ENCODE measurements around the gene SCN3A.

The SCN3A gene

GRCh38 chr2:165185633-165186032, 18.2 kb downstream of the SCN3A start:
- DNase-seq = no peak

- DNase-seq = no peak
Observed at GRCh38 chr2:165182029-165182428, 21.8 kb downstream of the SCN3A start.

GRCh38 chr2:165176780-165177179, 27.1 kb downstream of the SCN3A start:
- DNase-seq = no peak

- DNase-seq = no peak
Observed at GRCh38 chr2:165173215-165173614, 30.6 kb downstream of the SCN3A start.

- DNase-seq = no peak
Observed at GRCh38 chr2:165164201-165164600, 39.6 kb downstream of the SCN3A start.

- no peak for DNase-seq
Observed at GRCh38 chr2:165163761-165164160, 40.1 kb downstream of the SCN3A start.

- no peak for DNase-seq
Observed at GRCh38 chr2:165162466-165162865, 41.4 kb downstream of the SCN3A start.

GRCh38 chr2:165161510-165161909, 42.3 kb downstream of the SCN3A start:
- DNase-seq = no peak

- DNase-seq = no peak
Observed at GRCh38 chr2:165157160-165157559, 46.7 kb downstream of the SCN3A start.

- no peak for DNase-seq
Observed at GRCh38 chr2:165155152-165155551, 48.7 kb downstream of the SCN3A start.

- no peak for DNase-seq
Observed at GRCh38 chr2:165149439-165149838, 54.4 kb downstream of the SCN3A start.

- no peak for DNase-seq
Observed at GRCh38 chr2:165147186-165148045, 56.4 kb downstream of the SCN3A start.

GRCh38 chr2:165144315-165144714, 59.5 kb downstream of the SCN3A start:
- no peak for DNase-seq

GRCh38 chr2:165141601-165142354, 62.1 kb downstream of the SCN3A start:
- DNase-seq = no peak

GRCh38 chr2:165126244-165126643, 77.6 kb downstream of the SCN3A start:
- DNase-seq = no peak

GRCh38 chr2:165122521-165122920, 81.3 kb downstream of the SCN3A start:
- no peak for DNase-seq

GRCh38 chr2:165120740-165121467, 82.9 kb downstream of the SCN3A start:
- no peak for DNase-seq

GRCh38 chr2:165115258-165115657, 88.6 kb downstream of the SCN3A start:
- no peak for DNase-seq

GRCh38 chr2:165114346-165114939, 89.4 kb downstream of the SCN3A start:
- no peak for DNase-seq

GRCh38 chr2:165113414-165113813, 90.4 kb downstream of the SCN3A start:
- DNase-seq = no peak

- no peak for DNase-seq
Observed at GRCh38 chr2:165112789-165113188, 91.1 kb downstream of the SCN3A start.

- no peak for DNase-seq
Observed at GRCh38 chr2:165112133-165112573, 91.7 kb downstream of the SCN3A start.

GRCh38 chr2:165110394-165110793, 93.5 kb downstream of the SCN3A start:
- no peak for DNase-seq

All from SIG-M5 (cell line).